ENCODE data around the gene COX7A2L. TPM values are rescaled to one million over a fixed set of nuclear protein-coding genes. Genes with fewer than 3 reads are reported as not detected.

The COX7A2L gene
- total and polyA plus RNA-seq, 10 of the 15 experiments (the other 5 are each of a cell fraction or from before 2014, with no cell fraction given): 134 to 532 (median 222) TPM

DNA sequence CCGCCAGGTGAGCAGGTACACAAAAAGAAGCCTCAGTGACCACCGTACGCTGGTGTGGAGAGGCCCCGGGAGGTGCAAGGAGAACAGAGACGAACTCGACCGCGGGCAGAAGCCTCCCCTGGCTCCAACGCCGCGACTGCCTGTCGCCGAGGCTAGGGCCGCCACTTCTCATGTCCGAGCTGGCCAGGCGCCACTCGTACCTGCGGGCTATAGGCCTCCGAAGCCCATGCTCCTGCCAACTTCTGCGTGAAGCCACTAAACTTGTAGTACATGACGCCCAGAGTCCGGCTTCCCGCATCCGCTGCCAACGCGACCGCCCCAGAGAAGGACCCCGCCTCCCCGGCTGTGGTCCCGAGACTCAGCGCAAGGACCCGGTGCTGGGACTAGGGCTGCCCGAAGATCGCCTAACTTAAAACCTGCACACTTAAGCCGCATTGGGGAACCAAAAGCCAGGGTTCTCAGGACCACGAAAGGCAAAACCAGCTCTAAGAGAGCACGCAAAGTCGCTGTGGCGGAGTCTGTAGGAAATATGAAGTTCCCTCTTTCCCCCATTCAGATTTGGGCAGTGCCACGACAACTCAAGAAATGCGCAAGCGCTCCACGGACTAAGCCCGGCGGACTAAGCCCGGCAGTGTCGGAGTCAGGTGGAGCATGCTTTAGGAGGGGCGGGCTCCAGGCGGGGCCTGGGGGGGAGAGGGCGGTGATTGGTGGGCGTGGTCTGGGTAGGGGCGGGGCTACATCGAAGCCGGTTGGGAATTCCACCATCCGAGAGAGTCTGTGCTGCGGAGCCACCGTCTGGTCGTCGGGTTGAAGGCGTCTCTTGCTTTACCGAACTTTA lies at the start of gene COX7A2L (continued):
- TF ChIP-seq NR2F1 (conservative IDR thresholded peaks at IDR 0.05) (0 out of 2 replicates have a peak, but pooled peaks have one; percentile 39), CBX5 (IDR thresholded peaks at IDR 0.05; ENCODE audit: low read depth) (no peak), POLR2AphosphoS2 (IDR thresholded peaks at IDR 0.05; ENCODE audit: low read depth, low read length) (peak; percentile 41; the same call in 1 of the 2 replicates), ZNF207 (IDR thresholded peaks at IDR 0.05; ENCODE audit: borderline replicate concordance) (peak; percentile 98), SUPT20H (IDR thresholded peaks at IDR 0.05; ENCODE audit: borderline replicate concordance, control insufficient read depth, low read depth, low read length) (no peak), BACH1 (IDR thresholded peaks at IDR 0.05; ENCODE audit: borderline replicate concordance) (no peak; the same call in 1 of the 2 replicates), KAT2A (conservative IDR thresholded peaks at IDR 0.05; ENCODE audit: control insufficient read depth, low read depth, low read length) (no peak), FOXM1 (IDR thresholded peaks at IDR 0.05; ENCODE audit: low read depth, low read length) (no peak; the same call in 1 of the 2 replicates), REST (IDR thresholded peaks at IDR 0.05; ENCODE audit: low read depth, low read length) (no peak), BMI1 (IDR thresholded peaks at IDR 0.05; ENCODE audit: borderline replicate concordance) (no peak), RUNX3 (IDR thresholded peaks at IDR 0.05; ENCODE audit: low read length) (peak; percentile 79), DPF2 (IDR thresholded peaks at IDR 0.05) (peak; percentile 48; the same call in 1 of the 2 replicates), TCF3 (IDR thresholded peaks at IDR 0.05; ENCODE audit: borderline replicate concordance, insufficient read depth, low read depth, low read length) (no peak), SMAD1 (IDR thresholded peaks at IDR 0.05; ENCODE audit: low read depth, partially characterized antibody) (no peak), NFIC (IDR thresholded peaks at IDR 0.05; ENCODE audit: low read depth, low read length) (no peak; the same call in 1 of the 2 replicates), RB1 (IDR thresholded peaks at IDR 0.05; ENCODE audit: borderline replicate concordance) (peak; percentile 84; the same call in 1 of the 2 replicates), IRF3 (IDR thresholded peaks at IDR 0.05) (no peak), POLR2A (IDR thresholded peaks at IDR 0.05; ENCODE audit: low read depth, low read length) (peak; percentile 89), IKZF1 (conservative IDR thresholded peaks at IDR 0.05) (peak; percentile 80), EED (IDR thresholded peaks at IDR 0.05; ENCODE audit: low read depth) (no peak), POLR2AphosphoS5 (IDR thresholded peaks at IDR 0.05; ENCODE audit: low read length) (peak; percentile 84)
- TF ChIP-seq, protein P1, sequence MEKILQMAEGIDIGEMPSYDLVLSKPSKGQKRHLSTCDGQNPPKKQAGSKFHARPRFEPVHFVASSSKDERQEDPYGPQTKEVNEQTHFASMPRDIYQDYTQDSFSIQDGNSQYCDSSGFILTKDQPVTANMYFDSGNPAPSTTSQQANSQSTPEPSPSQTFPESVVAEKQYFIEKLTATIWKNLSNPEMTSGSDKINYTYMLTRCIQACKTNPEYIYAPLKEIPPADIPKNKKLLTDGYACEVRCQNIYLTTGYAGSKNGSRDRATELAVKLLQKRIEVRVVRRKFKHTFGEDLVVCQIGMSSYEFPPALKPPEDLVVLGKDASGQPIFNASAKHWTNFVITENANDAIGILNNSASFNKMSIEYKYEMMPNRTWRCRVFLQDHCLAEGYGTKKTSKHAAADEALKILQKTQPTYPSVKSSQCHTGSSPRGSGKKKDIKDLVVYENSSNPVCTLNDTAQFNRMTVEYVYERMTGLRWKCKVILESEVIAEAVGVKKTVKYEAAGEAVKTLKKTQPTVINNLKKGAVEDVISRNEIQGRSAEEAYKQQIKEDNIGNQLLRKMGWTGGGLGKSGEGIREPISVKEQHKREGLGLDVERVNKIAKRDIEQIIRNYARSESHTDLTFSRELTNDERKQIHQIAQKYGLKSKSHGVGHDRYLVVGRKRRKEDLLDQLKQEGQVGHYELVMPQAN (conservative IDR thresholded peaks at IDR 0.05): peak; percentile 94
- TF ChIP-seq, protein P2, sequence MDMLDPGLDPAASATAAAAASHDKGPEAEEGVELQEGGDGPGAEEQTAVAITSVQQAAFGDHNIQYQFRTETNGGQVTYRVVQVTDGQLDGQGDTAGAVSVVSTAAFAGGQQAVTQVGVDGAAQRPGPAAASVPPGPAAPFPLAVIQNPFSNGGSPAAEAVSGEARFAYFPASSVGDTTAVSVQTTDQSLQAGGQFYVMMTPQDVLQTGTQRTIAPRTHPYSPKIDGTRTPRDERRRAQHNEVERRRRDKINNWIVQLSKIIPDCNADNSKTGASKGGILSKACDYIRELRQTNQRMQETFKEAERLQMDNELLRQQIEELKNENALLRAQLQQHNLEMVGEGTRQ (IDR thresholded peaks at IDR 0.05; ENCODE audit: borderline replicate concordance, low read depth, low read length): no peak; the same call in 1 of the 2 replicates

Measured in GM12878 (cell line).